ENCODE measurements around the gene FRG1.
"Not testable (repeated sequence)": the region's sequence is repeated elsewhere in the genome, so short reads cannot be mapped to it uniquely, and the experiment has no call there.

FRG1 gene

GRCh38 chr4:189973646-189974045 lies 33.0 kb downstream of the FRG1 start:
- Mint-ChIP-seq H3K4me3 (no peak overlapping the region), H3K36me3 (no peaks in the 10 kb centered on the region)

GRCh38 chr4:189974056-189974455 lies 33.4 kb downstream of the FRG1 start:
- no peak for ATAC-seq (ENCODE audit: low read depth)

More at GRCh38 chr4:189973646-189974045, 33.0 kb downstream of the FRG1 start:
- Mint-ChIP-seq H3K27ac (no peak overlapping the region), H3K27me3 (peaks cover 2% of the 10 kb centered on the region), H3K9me3 (peaks cover 1% of the 10 kb centered on the region), H3K4me1 (no peaks in the 10 kb centered on the region)
- DNase-seq (ENCODE audit: low spot score in 2 of 2) (no peak), ATAC-seq (ENCODE audit: low read depth) (no peak)

GRCh38 chr4:189979196-189980047 lies 38.8 kb downstream of the FRG1 start:
- Mint-ChIP-seq H3K36me3 (no peaks in the 10 kb centered on the region), H3K9me3 (no peaks in the 10 kb centered on the region), H3K27me3 (no peaks in the 10 kb centered on the region), H3K4me1 (no peaks in the 10 kb centered on the region), H3K27ac (no peak overlapping the region), H3K4me3 (no peak overlapping the region)
- ATAC-seq (ENCODE audit: low read depth) (no peak), DNase-seq (ENCODE audit: low spot score in 2 of 2) (no peak)

More at GRCh38 chr4:189974056-189974455, 33.4 kb downstream of the FRG1 start:
- Mint-ChIP-seq H3K36me3 (no peaks in the 10 kb centered on the region), H3K27ac (no peak overlapping the region), H3K27me3 (peaks cover 2% of the 10 kb centered on the region), H3K4me1 (no peaks in the 10 kb centered on the region), H3K9me3 (peaks cover 1% of the 10 kb centered on the region), H3K4me3 (no peak overlapping the region)
- DNase-seq (ENCODE audit: low spot score in 2 of 2) = no peak

- ATAC-seq (ENCODE audit: low read depth); H3K36me3 Mint-ChIP-seq: not testable (repeated sequence)
Observed at GRCh38 chr4:189980292-189980691, 39.6 kb downstream of the FRG1 start.

GRCh38 chr4:189981970-189982369 lies 41.3 kb downstream of the FRG1 start:
- H3K27me3 Mint-ChIP-seq = no peaks in the 10 kb centered on the region
- H3K4me3 Mint-ChIP-seq = no peak overlapping the region
- no peak overlapping the region for H3K27ac Mint-ChIP-seq
- DNase-seq (ENCODE audit: low spot score in 2 of 2) (no peak), ATAC-seq (ENCODE audit: low read depth) (no peak)
- H3K4me1 Mint-ChIP-seq = no peaks in the 10 kb centered on the region
- no peaks in the 10 kb centered on the region for H3K36me3 Mint-ChIP-seq
- no peaks in the 10 kb centered on the region for H3K9me3 Mint-ChIP-seq

More at GRCh38 chr4:189980292-189980691, 39.6 kb downstream of the FRG1 start:
- not testable (repeated sequence) for H3K9me3 Mint-ChIP-seq; H3K4me1 Mint-ChIP-seq; H3K27ac Mint-ChIP-seq; H3K27me3 Mint-ChIP-seq; H3K4me3 Mint-ChIP-seq; DNase-seq (ENCODE audit: low spot score in 2 of 2)

GRCh38 chr4:189983916-189984526 lies 43.3 kb downstream of the FRG1 start:
- not testable (repeated sequence) for H3K27me3 Mint-ChIP-seq; H3K4me3 Mint-ChIP-seq; H3K27ac Mint-ChIP-seq; H3K36me3 Mint-ChIP-seq; DNase-seq (ENCODE audit: low spot score in 2 of 2); H3K9me3 Mint-ChIP-seq; ATAC-seq (ENCODE audit: low read depth); H3K4me1 Mint-ChIP-seq

GRCh38 chr4:189984661-189985060 lies 44.0 kb downstream of the FRG1 start:
- not testable (repeated sequence) for H3K4me3 Mint-ChIP-seq; H3K27ac Mint-ChIP-seq; ATAC-seq (ENCODE audit: low read depth); H3K4me1 Mint-ChIP-seq; DNase-seq (ENCODE audit: low spot score in 2 of 2); H3K27me3 Mint-ChIP-seq; H3K9me3 Mint-ChIP-seq; H3K36me3 Mint-ChIP-seq

- H3K9me3 Mint-ChIP-seq; H3K27ac Mint-ChIP-seq; ATAC-seq (ENCODE audit: low read depth); DNase-seq (ENCODE audit: low spot score in 2 of 2); H3K36me3 Mint-ChIP-seq; H3K4me3 Mint-ChIP-seq; H3K4me1 Mint-ChIP-seq; H3K27me3 Mint-ChIP-seq: not testable (repeated sequence)
Observed at GRCh38 chr4:189985651-189986243, 45.1 kb downstream of the FRG1 start.

- ATAC-seq (ENCODE audit: low read depth) (no peak), DNase-seq (ENCODE audit: low spot score in 2 of 2) (no peak)
- Mint-ChIP-seq H3K4me1 (no peaks in the 10 kb centered on the region), H3K27ac (no peak overlapping the region), H3K4me3 (no peak overlapping the region), H3K9me3 (no peaks in the 10 kb centered on the region), H3K36me3 (no peaks in the 10 kb centered on the region), H3K27me3 (peaks cover under 1% of the 10 kb centered on the region)
Observed at GRCh38 chr4:189988877-189989431, 48.3 kb downstream of the FRG1 start.

GRCh38 chr4:189989941-189990340 lies 49.3 kb downstream of the FRG1 start:
- not testable (repeated sequence) for H3K9me3 Mint-ChIP-seq; H3K4me3 Mint-ChIP-seq; H3K27me3 Mint-ChIP-seq; H3K4me1 Mint-ChIP-seq; H3K36me3 Mint-ChIP-seq; DNase-seq (ENCODE audit: low spot score in 2 of 2); ATAC-seq (ENCODE audit: low read depth); H3K27ac Mint-ChIP-seq
